ENCODE measurements around the gene SCAMP5. TPM values are rescaled to one million over a fixed set of nuclear protein-coding genes. Genes with fewer than 3 reads are reported as not detected.
A peak's percentile ranks its signal among the peaks of the same experiment; 100 is the strongest.

SCAMP5 gene
- total RNA-seq, 1 experiment from 2014 or later, result 7.0 TPM

DNA sequence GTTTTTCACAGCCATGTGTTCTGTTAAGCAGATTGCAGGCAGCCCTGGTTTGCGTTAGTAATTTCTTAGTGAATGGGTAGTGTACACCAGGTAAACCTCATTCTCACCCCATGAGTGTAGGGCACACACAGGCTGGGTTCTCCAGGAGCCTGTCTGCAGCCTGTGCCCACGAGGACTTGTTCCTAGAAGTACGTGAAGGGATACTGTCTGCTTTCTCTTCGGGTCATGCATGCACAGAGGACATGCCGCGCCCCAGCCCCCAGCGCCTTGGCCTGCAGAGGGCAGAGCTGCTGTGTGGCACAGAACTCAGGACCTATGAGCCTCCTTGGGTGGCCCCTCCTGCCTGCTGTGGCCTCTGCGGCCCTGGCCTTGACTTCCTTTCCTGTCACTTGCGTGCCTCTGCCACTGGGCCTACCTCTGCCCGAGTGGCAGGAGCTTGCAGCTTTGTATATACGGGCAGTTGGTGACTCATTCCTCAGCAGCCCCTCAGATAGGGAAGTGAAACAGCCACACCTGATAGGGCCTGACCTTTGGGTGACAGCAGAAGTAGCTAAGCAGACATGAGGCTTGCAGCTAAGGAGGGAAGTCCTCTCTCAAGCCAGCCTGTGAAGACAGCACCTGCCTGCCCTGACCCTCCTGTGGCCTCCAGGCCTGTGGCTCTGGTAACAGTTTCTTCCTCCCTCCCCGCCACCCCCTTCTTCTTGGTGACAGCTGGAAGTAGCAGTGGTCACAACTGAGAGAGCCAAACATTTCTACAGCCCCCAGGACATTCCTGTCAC, 47.6 kb downstream of the SCAMP5 start:
- ATAC-seq (peak; percentile 73), DNase-seq (peak; percentile 59)
- POLR2A ChIA-PET (ENCODE audit: unreplicated experiment), result interaction anchor here (0.6 kb wide), 1 partner anchor 326 kb away, joined by 4 read pairs; the partner anchor contains the start of gene MAN2C1
- H4K20me1 ChIP-seq (ENCODE audit: low read length), result no peaks in the 10 kb centered on the region
- H3K27ac ChIP-seq (ENCODE audit: low read length), result peak overlapping the region; percentile 52
- H3F3A ChIP-seq (ENCODE audit: low read length, unreplicated experiment), result no peaks in the 10 kb centered on the region
- H3K9ac ChIP-seq (ENCODE audit: low read length), result peak overlapping the region; percentile 17; the same call in 1 of the 2 replicates
- no peak overlapping the region; the same call in 1 of the 2 replicates for H2AFZ ChIP-seq (ENCODE audit: low read length)
- H3K4me2 ChIP-seq (ENCODE audit: low read length), result peak overlapping the region; percentile 25
- intact Hi-C loops (cut with micrococcal nuclease), result loop anchor here (2.0 kb wide), 1 partner anchor 162 kb away; no protein-coding TSS in a partner anchor
- peaks cover 25% of the 10 kb centered on the region for H3K4me1 ChIP-seq (ENCODE audit: insufficient read depth, low read length)
- no peak overlapping the region for H3K4me3 ChIP-seq (ENCODE audit: low read length)
- H3K36me3 ChIP-seq (ENCODE audit: low read depth, low read length), result peaks cover 2% of the 10 kb centered on the region; the same call in 1 of the 2 replicates
- H3K79me2 ChIP-seq (ENCODE audit: low read length), result no peaks in the 10 kb centered on the region
- H3K9me3 ChIP-seq (ENCODE audit: low read length), result no peaks in the 10 kb centered on the region
- no peaks in the 10 kb centered on the region for H3K27me3 ChIP-seq (ENCODE audit: low read length)
- CTCF ChIA-PET, result interaction anchor here (0.7 to 1.3 kb wide), 2 partner anchors 159 to 161 kb away, joined by 3 to 6 read pairs; partner anchors contain the start of gene C15orf39
- no peaks in the 10 kb centered on the region for H3K9me2 ChIP-seq (replicated peaks; ENCODE audit: low read length)
- no peak for TF ChIP-seq EZH2 (IDR thresholded peaks at IDR 0.05; ENCODE audit: low read length, unreplicated experiment)
- TF ChIP-seq, protein P1, sequence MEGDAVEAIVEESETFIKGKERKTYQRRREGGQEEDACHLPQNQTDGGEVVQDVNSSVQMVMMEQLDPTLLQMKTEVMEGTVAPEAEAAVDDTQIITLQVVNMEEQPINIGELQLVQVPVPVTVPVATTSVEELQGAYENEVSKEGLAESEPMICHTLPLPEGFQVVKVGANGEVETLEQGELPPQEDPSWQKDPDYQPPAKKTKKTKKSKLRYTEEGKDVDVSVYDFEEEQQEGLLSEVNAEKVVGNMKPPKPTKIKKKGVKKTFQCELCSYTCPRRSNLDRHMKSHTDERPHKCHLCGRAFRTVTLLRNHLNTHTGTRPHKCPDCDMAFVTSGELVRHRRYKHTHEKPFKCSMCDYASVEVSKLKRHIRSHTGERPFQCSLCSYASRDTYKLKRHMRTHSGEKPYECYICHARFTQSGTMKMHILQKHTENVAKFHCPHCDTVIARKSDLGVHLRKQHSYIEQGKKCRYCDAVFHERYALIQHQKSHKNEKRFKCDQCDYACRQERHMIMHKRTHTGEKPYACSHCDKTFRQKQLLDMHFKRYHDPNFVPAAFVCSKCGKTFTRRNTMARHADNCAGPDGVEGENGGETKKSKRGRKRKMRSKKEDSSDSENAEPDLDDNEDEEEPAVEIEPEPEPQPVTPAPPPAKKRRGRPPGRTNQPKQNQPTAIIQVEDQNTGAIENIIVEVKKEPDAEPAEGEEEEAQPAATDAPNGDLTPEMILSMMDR (conservative IDR thresholded peaks at IDR 0.05; ENCODE audit: low read depth, low read length), result peak; percentile 58
- no TSS peak for BruUV-seq (replicated peaks)

DNA sequence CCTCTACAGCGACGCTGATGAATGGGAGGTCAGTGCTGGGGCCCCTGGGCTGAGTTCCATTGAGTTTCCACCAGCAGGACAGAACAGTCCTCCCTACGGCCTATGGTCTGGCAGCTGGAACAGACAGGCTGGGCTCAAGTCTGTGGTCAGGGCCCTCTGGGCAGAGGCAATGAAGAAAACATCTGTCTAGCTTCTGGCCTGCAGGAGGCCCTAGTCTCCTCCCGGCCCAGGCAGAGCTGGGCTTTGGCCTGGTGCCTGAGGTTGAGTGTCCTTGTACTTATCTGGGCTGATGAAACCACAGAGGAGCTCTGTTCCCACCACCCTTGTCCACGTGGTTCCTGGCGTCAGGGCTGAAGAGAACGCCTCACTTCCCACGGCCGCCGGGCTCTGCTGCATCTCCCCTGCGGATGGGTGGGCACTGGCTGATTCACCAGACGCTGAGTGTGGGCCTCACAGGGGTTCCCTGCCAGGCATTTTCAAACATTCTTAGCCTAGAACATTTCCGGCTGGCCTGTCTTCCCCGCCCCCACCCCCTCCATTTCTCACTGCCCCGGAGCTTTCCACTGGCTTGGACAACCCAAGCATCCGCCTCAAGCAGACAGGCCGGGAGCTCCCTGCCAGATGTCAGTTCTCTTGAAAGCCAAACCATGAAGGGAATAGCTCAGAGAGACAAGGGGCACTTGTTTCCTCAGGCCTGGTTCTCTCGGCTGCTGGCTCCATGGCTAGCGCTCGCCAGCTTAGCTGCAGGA, 48.3 kb downstream of the SCAMP5 start:
- peak overlapping the region; percentile 17; the same call in 1 of the 2 replicates for H3K9ac ChIP-seq (ENCODE audit: low read length)
- H3K36me3 ChIP-seq (ENCODE audit: low read depth, low read length), result peaks cover 2% of the 10 kb centered on the region; the same call in 1 of the 2 replicates
- H3K9me3 ChIP-seq (ENCODE audit: low read length), result no peaks in the 10 kb centered on the region
- H3F3A ChIP-seq (ENCODE audit: low read length, unreplicated experiment), result no peaks in the 10 kb centered on the region
- peak overlapping the region; percentile 52 for H3K27ac ChIP-seq (ENCODE audit: low read length)
- no peak overlapping the region for H3K4me3 ChIP-seq (ENCODE audit: low read length)
- H3K4me1 ChIP-seq (ENCODE audit: insufficient read depth, low read length), result peaks cover 24% of the 10 kb centered on the region
- no peak for TF ChIP-seq EZH2 (IDR thresholded peaks at IDR 0.05; ENCODE audit: low read length, unreplicated experiment)
- TF ChIP-seq EZH2phosphoT487 (IDR thresholded peaks at IDR 0.05; ENCODE audit: borderline replicate concordance, low read length), result no peak
- TF ChIP-seq, protein P1 (conservative IDR thresholded peaks at IDR 0.05; ENCODE audit: low read depth, low read length), result peak; percentile 26; the same call in 1 of the 2 replicates
- ChIA-PET CTCF (interaction anchor here (0.7 to 1.3 kb wide), 3 partner anchors 24 to 161 kb away, joined by 3 to 7 read pairs (median 6); partner anchors contain the start of gene C15orf39), POLR2A (ENCODE audit: unreplicated experiment) (no interaction called here)
- H2AFZ ChIP-seq (ENCODE audit: low read length), result no peak overlapping the region
- no peaks in the 10 kb centered on the region for H3K9me2 ChIP-seq (replicated peaks; ENCODE audit: low read length)
- H3K4me2 ChIP-seq (ENCODE audit: low read length), result 0 out of 2 replicates have a peak overlapping the region, but pooled peaks have one; percentile 25
- no peaks in the 10 kb centered on the region for H4K20me1 ChIP-seq (ENCODE audit: low read length)
- ATAC-seq (peak; percentile 32), DNase-seq (no peak)
- H3K27me3 ChIP-seq (ENCODE audit: low read length), result no peaks in the 10 kb centered on the region
- no TSS peak for BruUV-seq (replicated peaks)
- intact Hi-C loops (cut with micrococcal nuclease), result loop anchor here (2.0 kb wide), 1 partner anchor 161 kb away; no protein-coding TSS in a partner anchor
- H3K79me2 ChIP-seq (ENCODE audit: low read length), result no peaks in the 10 kb centered on the region

Measured in PC-3 (cell line).